Activated B cell treated with CpG ODN at 0.5 μM for 24 hours (primary cell): ENCODE data around the gene XYLT1. TPM values are rescaled to one million over a fixed set of nuclear protein-coding genes. Genes with fewer than 3 reads are reported as not detected.

Experiments
- ATAC-seq: fragments of 200-7000 bp; cut with Tn5 transposase; one replicate; pipeline ENCODE4 v1.10.0; 2021; ENCODE audit warnings: low read depth, mild to moderate bottlenecking, moderate library complexity
- CTCF ChIA-PET: fragments of 350-600 bp; sonication (Branson Sonifier 250); formaldehyde crosslinking; loops from one replicate; lab custom pipeline; 2021; ENCODE audit warnings: antibody characterized with exemption; lab: Charles Lee
- POLR2A ChIA-PET: fragments of 350-600 bp; sonication (Branson Sonifier 250); formaldehyde crosslinking; loops from one replicate; lab custom pipeline; 2021; ENCODE audit warnings: antibody characterized with exemption; lab: Charles Lee
- DNase-seq: peaks from one replicate; pipeline ENCODE4 v3.0.0; 2022
- H3K27ac Mint-ChIP-seq: one replicate; pipeline ENCODE4 v1.8.0; 2020; ENCODE audit warnings: mixed read lengths
- H3K27me3 Mint-ChIP-seq: one replicate; pipeline ENCODE4 v1.8.0; 2021; ENCODE audit warnings: mixed read lengths
- H3K36me3 Mint-ChIP-seq: one replicate; pipeline ENCODE4 v1.8.0; 2021; ENCODE audit warnings: low read depth, mixed read lengths
- H3K4me1 Mint-ChIP-seq: one replicate; pipeline ENCODE4 v1.8.0; 2021; ENCODE audit warnings: mixed read lengths
- H3K4me3 Mint-ChIP-seq: one replicate; pipeline ENCODE4 v1.8.0; 2020; ENCODE audit warnings: mild to moderate bottlenecking, mixed read lengths
- H3K9me3 Mint-ChIP-seq: one replicate; pipeline ENCODE4 v1.8.0; 2020; ENCODE audit warnings: mixed read lengths
- CTCF ChIP-seq: fragments of 200-600 bp; IDR thresholded peaks from one replicate; pipeline ENCODE4 v1.8.0; 2022; ENCODE audit warnings: antibody characterized with exemption, mild to moderate bottlenecking
- intact Hi-C: fragments of 100-400 bp; cut with micrococcal nuclease; formaldehyde crosslinking; loops from one replicate; pipeline ENCODE4 v1.15.1; 2024
- total RNA-seq: library from RNA; stranded (reverse); gene quantifications from 2 replicates; pipeline ENCODE4 v1.2.3, GENCODE V29; 2022

XYLT1 gene
- total RNA-seq, 1 donor from 2014 or later, result 17.0 TPM

- H3K4me1 Mint-ChIP-seq, result peaks cover 58% of the 10 kb centered on the region
- peaks cover 3% of the 10 kb centered on the region for H3K27me3 Mint-ChIP-seq
- ATAC-seq (peak; percentile 23), DNase-seq (peak; percentile 38)
- peaks cover 13% of the 10 kb centered on the region for H3K36me3 Mint-ChIP-seq
- intact Hi-C loops, result loop anchor here (5.0 kb wide), 3 partner anchors 213 to 398 kb away; no protein-coding TSS in a partner anchor
- no peak for TF ChIP-seq CTCF
- H3K27ac Mint-ChIP-seq, result peak overlapping the region; percentile 68
- POLR2A ChIA-PET, result interaction anchor here (0.8 to 1.0 kb wide), 2 partner anchors 10 to 21 kb away, joined by 3 read pairs; no protein-coding TSS in a partner anchor
- CTCF ChIA-PET, result interaction anchor here (1.5 to 1.6 kb wide), 2 partner anchors 123 to 169 kb away, joined by 5 read pairs; no protein-coding TSS in a partner anchor
- H3K4me3 Mint-ChIP-seq, result peak overlapping the region; percentile 83
- H3K9me3 Mint-ChIP-seq, result no peaks in the 10 kb centered on the region
Observed at GRCh38 chr16:17470182-17470907, 415 bp downstream of the XYLT1 start.

- TF ChIP-seq CTCF, result no peak
Observed at GRCh38 chr16:17469741-17470181, 999 bp downstream of the XYLT1 start.

GRCh38 chr16:17469011-17469740, 1.6 kb downstream of the XYLT1 start:
- Mint-ChIP-seq H3K27ac (peak overlapping the region; percentile 68), H3K36me3 (peaks cover 13% of the 10 kb centered on the region), H3K27me3 (no peaks in the 10 kb centered on the region), H3K4me1 (peaks cover 51% of the 10 kb centered on the region), H3K4me3 (peak overlapping the region; percentile 83), H3K9me3 (no peaks in the 10 kb centered on the region)
- POLR2A ChIA-PET, result interaction anchor here (0.8 to 3.2 kb wide), 5 partner anchors 9 to 208 kb away, joined by 3 to 23 read pairs (median 3); no protein-coding TSS in a partner anchor
- DNase-seq (no peak), ATAC-seq (peak; percentile 4)
- CTCF ChIA-PET, result interaction anchor here (0.6 to 3.2 kb wide), 10 partner anchors 89 to 275 kb away, joined by 3 to 24 read pairs (median 4); no protein-coding TSS in a partner anchor
- intact Hi-C loops, result loop anchor here (2.0 kb wide), 2 partner anchors 90 to 608 kb away; no protein-coding TSS in a partner anchor
- no peak for TF ChIP-seq CTCF

More at GRCh38 chr16:17469741-17470181, 999 bp downstream of the XYLT1 start:
- H3K4me1 Mint-ChIP-seq, result peaks cover 56% of the 10 kb centered on the region
- no peaks in the 10 kb centered on the region for H3K9me3 Mint-ChIP-seq
- CTCF ChIA-PET, result interaction anchor here (0.8 to 1.9 kb wide), 5 partner anchors 89 to 168 kb away, joined by 3 to 5 read pairs (median 4); no protein-coding TSS in a partner anchor
- POLR2A ChIA-PET, result interaction anchor here (0.8 to 3.2 kb wide), 3 partner anchors 10 to 54 kb away, joined by 3 to 23 read pairs (median 3); no protein-coding TSS in a partner anchor
- H3K4me3 Mint-ChIP-seq, result peak overlapping the region; percentile 83
- ATAC-seq (peak; percentile 20), DNase-seq (no peak)
- intact Hi-C loops, result loop anchor here (2.0 to 5.0 kb wide), 5 partner anchors 91 to 609 kb away; no protein-coding TSS in a partner anchor
- peak overlapping the region; percentile 68 for H3K27ac Mint-ChIP-seq
- no peaks in the 10 kb centered on the region for H3K27me3 Mint-ChIP-seq
- H3K36me3 Mint-ChIP-seq, result peaks cover 13% of the 10 kb centered on the region

- no peak for TF ChIP-seq CTCF
- ATAC-seq, result no peak
- Mint-ChIP-seq H3K27me3 (no peaks in the 10 kb centered on the region), H3K4me3 (peak overlapping the region; percentile 83), H3K4me1 (peaks cover 49% of the 10 kb centered on the region), H3K36me3 (peaks cover 17% of the 10 kb centered on the region), H3K27ac (no peak overlapping the region), H3K9me3 (no peaks in the 10 kb centered on the region)
- no peak for DNase-seq
- ChIA-PET POLR2A (interaction anchor here (0.8 to 3.2 kb wide), 6 partner anchors 53 to 454 kb away, joined by 3 to 23 read pairs (median 6); no protein-coding TSS in a partner anchor), CTCF (interaction anchor here (0.6 to 3.2 kb wide), 16 partner anchors 17 to 274 kb away, joined by 3 to 24 read pairs (median 5); no protein-coding TSS in a partner anchor)
- intact Hi-C loops, result loop anchor here (1.0 to 2.0 kb wide), 6 partner anchors 8 to 608 kb away; no protein-coding TSS in a partner anchor
Observed at GRCh38 chr16:17468611-17469010, 2.1 kb downstream of the XYLT1 start.
